ENCODE results near the gene ERP27. TPM values are rescaled to one million over a fixed set of nuclear protein-coding genes. Genes with fewer than 3 reads are reported as not detected.

Gene ERP27
- total RNA-seq, 2 donors from 2014 or later: 79.1 to 131 TPM

DNA sequence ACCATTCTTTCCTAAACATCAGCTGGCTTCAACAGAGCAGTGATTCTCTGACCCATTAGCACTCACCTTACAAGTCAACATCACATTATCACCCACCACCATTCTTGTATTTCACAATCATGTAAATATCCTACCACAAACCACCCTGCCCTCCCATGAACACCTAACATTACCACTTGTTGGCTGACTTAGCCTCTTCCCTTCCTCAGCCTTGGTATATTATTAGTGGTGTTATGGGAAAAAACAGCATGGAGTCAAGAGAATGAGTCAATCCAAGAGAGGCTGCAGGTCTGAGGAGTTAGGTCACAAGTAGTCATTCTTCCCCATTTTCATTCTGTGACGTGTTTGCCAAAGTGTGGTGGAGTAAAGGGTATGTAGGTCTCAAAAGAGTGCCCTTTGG lies 30.4 kb downstream of the ERP27 start:
- Histone ChIP-seq H3K4me1 (peaks cover 44% of the 10 kb centered on the region), H3K27ac (no peak overlapping the region), H3K4me3 (no peak overlapping the region), H3K36me3 (replicated peaks in 1 of 2; ENCODE audit: insufficient read depth in 1 of 2, low read depth in 2 of 2) (peaks cover 0 to 4% of the 10 kb centered on the region in 2 donors), H3K9me3 (no peaks in the 10 kb centered on the region), H3K27me3 (no peaks in the 10 kb centered on the region)
- DNase-seq (no peak), ATAC-seq (no peak)
- intact Hi-C loops (cut with DNase I): no loop called here
- WGBS, 2 donors: 90 to 95% methylated on average over 1 of the region's 1 CpG
- TF ChIP-seq, protein P1, sequence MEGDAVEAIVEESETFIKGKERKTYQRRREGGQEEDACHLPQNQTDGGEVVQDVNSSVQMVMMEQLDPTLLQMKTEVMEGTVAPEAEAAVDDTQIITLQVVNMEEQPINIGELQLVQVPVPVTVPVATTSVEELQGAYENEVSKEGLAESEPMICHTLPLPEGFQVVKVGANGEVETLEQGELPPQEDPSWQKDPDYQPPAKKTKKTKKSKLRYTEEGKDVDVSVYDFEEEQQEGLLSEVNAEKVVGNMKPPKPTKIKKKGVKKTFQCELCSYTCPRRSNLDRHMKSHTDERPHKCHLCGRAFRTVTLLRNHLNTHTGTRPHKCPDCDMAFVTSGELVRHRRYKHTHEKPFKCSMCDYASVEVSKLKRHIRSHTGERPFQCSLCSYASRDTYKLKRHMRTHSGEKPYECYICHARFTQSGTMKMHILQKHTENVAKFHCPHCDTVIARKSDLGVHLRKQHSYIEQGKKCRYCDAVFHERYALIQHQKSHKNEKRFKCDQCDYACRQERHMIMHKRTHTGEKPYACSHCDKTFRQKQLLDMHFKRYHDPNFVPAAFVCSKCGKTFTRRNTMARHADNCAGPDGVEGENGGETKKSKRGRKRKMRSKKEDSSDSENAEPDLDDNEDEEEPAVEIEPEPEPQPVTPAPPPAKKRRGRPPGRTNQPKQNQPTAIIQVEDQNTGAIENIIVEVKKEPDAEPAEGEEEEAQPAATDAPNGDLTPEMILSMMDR (IDR thresholded peaks at IDR 0.05): no peak
- TF ChIP-seq POLR2A (IDR thresholded peaks at IDR 0.05): no peak

- H3K27ac ChIP-seq: peak overlapping the region in 3 of 4 donors; percentile 38 to 67 (median 59)
- peaks cover 0 to 4% of the 10 kb centered on the region in 2 donors for H3K36me3 ChIP-seq (replicated peaks in 1 of 2; ENCODE audit: insufficient read depth in 1 of 2, low read depth in 2 of 2)
- H3K4me3 ChIP-seq: no peak overlapping the region
- no peak for ATAC-seq
- intact Hi-C loops (cut with DNase I): no loop called here
- H3K4me1 ChIP-seq: peaks cover 40% of the 10 kb centered on the region
- 66 to 69% methylated on average over 5 of the region's 5 CpGs for WGBS, 2 donors
- no peaks in the 10 kb centered on the region for H3K9me3 ChIP-seq
- H3K27me3 ChIP-seq: no peaks in the 10 kb centered on the region
- no peak for DNase-seq
- no peak for TF ChIP-seq POLR2A (IDR thresholded peaks at IDR 0.05)
- TF ChIP-seq, protein P1 (IDR thresholded peaks at IDR 0.05): no peak
These were observed 32.2 kb downstream of the ERP27 start for GRCh38 chr12:14906114-14906513.

- Histone ChIP-seq H3K9me3 (no peaks in the 10 kb centered on the region), H3K27ac (peak overlapping the region; percentile 38 to 67 (median 53)), H3K27me3 (no peaks in the 10 kb centered on the region), H3K36me3 (replicated peaks in 1 of 2; ENCODE audit: insufficient read depth in 1 of 2, low read depth in 2 of 2) (peaks cover 0 to 4% of the 10 kb centered on the region in 2 donors), H3K4me1 (peaks cover 33% of the 10 kb centered on the region), H3K4me3 (no peak overlapping the region)
- intact Hi-C loops (cut with DNase I): no loop called here
- ATAC-seq: peak; percentile 52
- TF ChIP-seq POLR2A (IDR thresholded peaks at IDR 0.05): no peak
- TF ChIP-seq, protein P1 (IDR thresholded peaks at IDR 0.05): no peak
- WGBS, 2 donors: 13 to 18% methylated on average over 5 of the region's 5 CpGs
- DNase-seq: peak in 3 of 4 donors; percentile 21 to 46 (median 36)
These were observed 32.9 kb downstream of the ERP27 start for GRCh38 chr12:14905269-14906004.

DNA sequence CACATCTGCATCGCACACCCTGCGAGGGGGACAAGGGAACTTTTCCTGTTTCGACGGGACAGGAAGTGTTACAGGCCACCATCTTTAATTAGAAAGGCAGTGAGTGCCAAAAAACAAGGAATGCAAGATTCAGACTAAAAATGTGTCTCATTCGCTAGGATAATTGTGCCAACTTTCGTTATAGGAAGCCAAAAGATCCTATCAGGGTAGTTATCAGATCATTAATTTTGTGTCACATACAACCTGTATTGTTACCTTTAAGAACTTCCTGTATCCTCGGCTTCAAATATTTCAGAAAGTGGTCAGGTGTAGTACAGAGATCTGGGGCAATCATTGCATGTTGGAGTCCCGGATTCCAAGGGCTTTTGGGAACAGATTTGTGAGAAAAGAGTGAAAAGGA lies 33.5 kb downstream of the ERP27 start:
- ATAC-seq (peak; percentile 52), DNase-seq (no peak)
- TF ChIP-seq, protein P1 (IDR thresholded peaks at IDR 0.05): no peak
- TF ChIP-seq POLR2A (IDR thresholded peaks at IDR 0.05): no peak
- H3K4me1 ChIP-seq: peaks cover 31% of the 10 kb centered on the region
- H3K27me3 ChIP-seq: no peaks in the 10 kb centered on the region
- no peaks in the 10 kb centered on the region for H3K9me3 ChIP-seq
- peak overlapping the region; percentile 38 to 67 (median 53) for H3K27ac ChIP-seq
- WGBS, 2 donors: 51 to 53% methylated on average over 8 of the region's 8 CpGs
- no peak overlapping the region for H3K4me3 ChIP-seq
- H3K36me3 ChIP-seq (replicated peaks in 1 of 2; ENCODE audit: insufficient read depth in 1 of 2, low read depth in 2 of 2): peaks cover 0 to 4% of the 10 kb centered on the region in 2 donors
- intact Hi-C loops (cut with DNase I): no loop called here

All from body of pancreas (tissue), 4 donors.